ENCODE measurements around the gene KIAA1671.

- TF ChIP-seq, protein P1, sequence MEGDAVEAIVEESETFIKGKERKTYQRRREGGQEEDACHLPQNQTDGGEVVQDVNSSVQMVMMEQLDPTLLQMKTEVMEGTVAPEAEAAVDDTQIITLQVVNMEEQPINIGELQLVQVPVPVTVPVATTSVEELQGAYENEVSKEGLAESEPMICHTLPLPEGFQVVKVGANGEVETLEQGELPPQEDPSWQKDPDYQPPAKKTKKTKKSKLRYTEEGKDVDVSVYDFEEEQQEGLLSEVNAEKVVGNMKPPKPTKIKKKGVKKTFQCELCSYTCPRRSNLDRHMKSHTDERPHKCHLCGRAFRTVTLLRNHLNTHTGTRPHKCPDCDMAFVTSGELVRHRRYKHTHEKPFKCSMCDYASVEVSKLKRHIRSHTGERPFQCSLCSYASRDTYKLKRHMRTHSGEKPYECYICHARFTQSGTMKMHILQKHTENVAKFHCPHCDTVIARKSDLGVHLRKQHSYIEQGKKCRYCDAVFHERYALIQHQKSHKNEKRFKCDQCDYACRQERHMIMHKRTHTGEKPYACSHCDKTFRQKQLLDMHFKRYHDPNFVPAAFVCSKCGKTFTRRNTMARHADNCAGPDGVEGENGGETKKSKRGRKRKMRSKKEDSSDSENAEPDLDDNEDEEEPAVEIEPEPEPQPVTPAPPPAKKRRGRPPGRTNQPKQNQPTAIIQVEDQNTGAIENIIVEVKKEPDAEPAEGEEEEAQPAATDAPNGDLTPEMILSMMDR (conservative IDR thresholded peaks at IDR 0.05), result no peak
- no peak for TF ChIP-seq ZFX (IDR thresholded peaks at IDR 0.05)
Observed at GRCh38 chr22:24954856-24955255, 2.3 kb downstream of the KIAA1671 start.
